HG02763 (cell line): ENCODE results near the gene FAF1.

ENCODE experiments used
- ATAC-seq: cut with Tn5 transposase; IDR thresholded peaks from one replicate; pipeline ENCODE4 v1.9.1; 2021; ENCODE audit warnings: mild to moderate bottlenecking, moderate library complexity; ENCODE audit not compliant: unreplicated experiment

FAF1 gene

DNA sequence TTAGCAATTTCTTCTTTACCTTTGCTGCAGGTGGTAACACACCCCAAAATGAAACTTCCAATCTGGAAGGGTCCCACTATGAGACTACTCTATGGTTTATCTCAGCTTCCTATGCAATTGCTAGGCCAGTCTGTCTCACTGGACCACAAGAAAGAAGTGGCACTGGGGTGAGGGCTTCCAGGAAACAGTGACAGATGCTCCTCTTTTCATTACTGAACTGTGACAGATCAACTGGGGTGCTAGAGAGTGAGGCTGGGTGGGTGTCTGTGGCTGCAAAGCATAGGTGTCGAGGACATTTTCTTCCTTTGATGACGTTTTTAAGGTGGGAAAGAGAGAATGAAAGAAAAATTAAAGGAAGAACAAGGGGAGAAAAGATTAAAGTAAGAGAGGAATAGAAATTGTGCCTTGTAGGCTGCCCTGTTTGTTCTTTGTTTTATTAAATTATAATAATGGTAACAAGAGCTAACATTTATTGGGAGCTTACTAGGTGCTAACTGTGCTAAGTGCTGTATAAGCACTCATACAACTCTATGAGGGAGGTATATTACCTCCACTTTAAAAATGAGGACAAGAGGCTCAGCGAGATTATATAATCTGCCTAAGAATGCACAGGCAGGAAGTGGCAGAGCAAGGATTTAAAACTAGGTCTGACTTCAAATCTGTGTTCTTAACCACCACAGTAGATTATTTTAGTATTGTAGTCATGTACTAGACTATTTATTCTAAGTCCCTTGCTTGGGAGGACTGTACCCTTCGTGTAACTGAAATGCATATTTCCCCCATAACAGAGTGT, 509.0 kb downstream of the FAF1 start:
- no peak for ATAC-seq

DNA sequence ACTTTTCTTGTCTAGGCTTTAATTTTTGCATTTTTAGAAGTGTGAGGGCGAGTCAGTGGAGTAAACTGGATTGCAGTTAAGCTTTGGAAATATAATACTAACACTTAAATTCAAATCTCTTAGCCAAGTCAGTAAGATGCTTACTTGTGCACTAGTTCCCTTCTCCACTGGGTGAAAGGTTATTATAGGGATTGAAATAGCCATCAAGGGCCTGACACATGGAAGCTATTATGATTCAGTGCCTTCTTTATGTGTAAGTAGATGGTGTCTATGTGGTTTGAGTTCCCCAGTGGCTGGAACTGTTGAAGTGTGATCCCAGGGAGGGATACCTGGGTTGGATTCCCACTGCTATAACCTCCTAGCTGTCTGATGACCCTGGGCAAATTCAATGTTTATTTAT, 512.1 kb downstream of the FAF1 start:
- no peak for ATAC-seq

DNA sequence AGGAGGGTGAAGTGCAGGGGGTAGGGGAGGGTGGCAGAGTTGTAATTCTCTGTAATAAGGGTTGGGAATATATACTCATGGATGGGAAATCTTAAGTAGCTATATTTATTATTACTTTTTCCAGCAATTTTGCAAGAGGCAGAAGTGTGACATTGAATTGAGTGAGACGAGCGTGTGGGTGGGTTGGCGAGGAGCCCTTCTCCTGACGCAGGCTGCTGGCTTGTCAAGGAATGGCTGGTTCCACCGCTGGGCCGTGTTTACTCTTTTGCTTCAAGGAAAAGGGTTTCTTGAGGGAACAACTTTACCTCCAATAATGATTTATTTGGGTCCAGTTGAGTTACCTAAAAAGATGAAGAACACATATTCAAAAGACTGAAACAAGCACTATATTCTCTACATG, 518.9 kb downstream of the FAF1 start:
- ATAC-seq = no peak

- no peak for ATAC-seq
Measured at GRCh38 chr1:50438945-50439344, 521.1 kb downstream of the FAF1 start.

- no peak for ATAC-seq
Measured at GRCh38 chr1:50436489-50436888, 523.6 kb downstream of the FAF1 start.

DNA sequence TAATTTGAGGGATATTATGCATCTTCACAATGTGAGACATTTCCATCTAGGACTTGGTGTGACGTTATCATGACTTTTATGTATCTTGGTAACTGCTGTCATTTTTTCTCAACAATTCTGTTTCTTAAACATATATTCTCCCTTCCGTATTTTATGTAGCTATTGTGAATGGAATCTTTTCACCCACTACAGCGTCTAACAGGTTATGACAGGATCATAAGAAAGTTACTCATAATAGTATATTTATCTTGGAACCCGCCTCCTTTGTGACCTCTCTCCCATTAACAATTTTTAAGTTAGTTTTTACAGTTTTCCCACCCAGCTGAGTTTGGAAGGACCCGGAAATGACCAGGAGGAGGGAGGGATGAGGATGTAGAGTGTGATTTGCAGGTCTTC, 530.1 kb downstream of the FAF1 start:
- no peak for ATAC-seq

- ATAC-seq = no peak
Measured at GRCh38 chr1:50427818-50428779, 532.0 kb downstream of the FAF1 start.

DNA sequence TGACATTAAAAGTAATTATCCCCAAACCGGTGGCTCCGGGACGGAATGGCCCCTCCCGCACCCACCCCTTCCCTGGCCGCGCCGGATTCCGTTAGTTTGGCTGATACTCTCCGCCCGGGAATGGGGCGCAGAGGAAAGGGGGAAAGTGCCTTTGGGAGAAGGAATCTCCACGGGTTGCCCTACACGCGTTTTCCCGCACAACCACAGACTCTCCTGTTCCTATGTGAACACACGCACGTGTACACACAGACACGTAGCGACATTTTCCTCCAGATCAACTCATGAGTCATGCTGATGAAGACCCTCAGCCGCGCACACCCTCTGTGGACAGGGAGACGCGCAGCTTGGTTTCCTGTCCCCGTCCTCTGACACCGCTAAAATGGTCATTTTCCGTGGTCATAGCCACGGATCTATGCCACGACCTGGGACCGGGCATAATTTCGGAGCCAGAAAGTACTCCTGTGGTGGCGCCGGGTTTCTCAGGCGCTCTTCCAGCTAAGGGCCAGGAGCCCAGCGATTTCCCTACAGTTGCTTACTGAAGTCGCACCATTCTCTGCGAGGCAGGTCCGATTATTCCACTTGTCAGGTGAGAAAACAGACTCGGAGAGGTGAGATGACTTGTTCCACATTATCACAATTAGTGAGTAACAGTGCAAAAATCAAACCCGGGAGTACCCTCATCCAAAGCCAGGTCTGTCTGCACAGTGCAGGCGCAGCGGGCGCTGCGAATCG, 532.8 kb downstream of the FAF1 start:
- ATAC-seq = no peak

GRCh38 chr1:50426702-50427085, 533.4 kb downstream of the FAF1 start:
- ATAC-seq = no peak

DNA sequence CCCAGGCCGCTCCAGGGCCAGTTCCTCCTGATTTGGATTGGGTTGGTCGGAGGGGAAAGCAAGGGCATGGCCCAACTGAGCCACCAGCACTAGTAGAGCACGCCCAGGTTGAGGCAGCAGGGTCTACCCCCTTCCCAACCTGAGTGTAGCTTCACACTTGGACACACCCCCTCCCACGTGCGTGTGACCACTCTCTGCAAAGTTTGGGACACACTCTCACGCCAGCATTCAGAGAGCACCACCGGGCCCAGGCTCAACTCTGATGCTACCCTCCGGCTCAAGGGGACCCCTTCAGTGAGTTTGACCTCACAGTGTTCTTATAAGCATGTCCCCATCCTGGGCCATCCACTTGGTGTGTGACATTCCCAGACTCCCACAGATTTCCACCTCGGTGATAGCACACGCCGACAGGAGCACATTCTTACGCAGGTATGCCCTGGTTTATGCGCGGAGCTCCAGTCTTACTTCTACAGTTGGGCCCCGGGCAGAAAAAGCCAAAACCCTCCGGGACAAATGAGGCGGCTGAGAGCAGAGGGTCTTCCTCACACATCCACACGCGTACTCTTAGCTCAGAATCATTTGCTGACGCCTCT, 533.9 kb downstream of the FAF1 start:
- no peak for ATAC-seq

DNA sequence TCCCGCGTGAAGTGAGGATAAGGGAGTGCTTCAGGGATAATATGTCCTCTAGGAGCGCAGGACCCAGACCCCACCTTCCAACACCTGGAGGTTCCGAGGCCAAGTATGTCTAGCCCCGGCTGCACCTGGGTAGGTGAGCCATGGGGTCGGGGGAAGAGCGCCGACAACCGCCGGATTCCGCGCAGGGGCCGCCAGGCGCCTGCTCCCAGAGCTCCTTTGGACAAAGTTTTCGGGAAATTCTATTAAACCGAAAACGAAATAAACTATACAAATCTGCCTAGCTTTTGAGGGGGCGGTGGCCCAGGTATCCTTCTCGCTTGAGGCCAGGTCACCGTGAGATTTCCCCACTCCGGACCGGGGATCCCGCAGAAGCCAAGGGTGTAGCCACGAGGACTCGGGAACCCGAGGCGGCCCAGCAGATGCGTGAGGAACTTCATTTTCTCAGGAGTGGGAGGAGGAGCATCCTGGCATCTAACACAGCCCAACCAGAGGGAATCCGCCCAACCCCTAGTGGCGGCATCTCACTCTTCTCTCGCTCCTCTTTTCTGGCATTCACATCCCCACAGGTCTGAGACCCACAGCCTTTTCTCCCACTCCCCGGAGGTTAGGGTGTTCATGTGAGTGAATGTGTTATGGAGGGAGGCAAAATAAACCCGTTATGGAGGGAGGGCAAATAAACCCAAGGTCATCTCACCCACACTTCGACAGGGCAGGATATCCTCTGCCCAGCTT, 534.5 kb downstream of the FAF1 start:
- ATAC-seq = no peak

GRCh38 chr1:50424884-50425375, 535.1 kb downstream of the FAF1 start:
- no peak for ATAC-seq

GRCh38 chr1:50424045-50424883, 535.8 kb downstream of the FAF1 start:
- no peak for ATAC-seq

GRCh38 chr1:50423670-50424000, 536.4 kb downstream of the FAF1 start:
- no peak for ATAC-seq

- no peak for ATAC-seq
Measured at GRCh38 chr1:50422946-50423669, 537.0 kb downstream of the FAF1 start, which contains the start of gene DMRTA2. TSS of gene DMRTA2 (minus strand) at chr1:50423443. CDS start at chr1:50421536, 1,907 bp downstream.

- no peak for ATAC-seq
Measured at GRCh38 chr1:50422675-50422945, 537.5 kb downstream of the FAF1 start.

DNA sequence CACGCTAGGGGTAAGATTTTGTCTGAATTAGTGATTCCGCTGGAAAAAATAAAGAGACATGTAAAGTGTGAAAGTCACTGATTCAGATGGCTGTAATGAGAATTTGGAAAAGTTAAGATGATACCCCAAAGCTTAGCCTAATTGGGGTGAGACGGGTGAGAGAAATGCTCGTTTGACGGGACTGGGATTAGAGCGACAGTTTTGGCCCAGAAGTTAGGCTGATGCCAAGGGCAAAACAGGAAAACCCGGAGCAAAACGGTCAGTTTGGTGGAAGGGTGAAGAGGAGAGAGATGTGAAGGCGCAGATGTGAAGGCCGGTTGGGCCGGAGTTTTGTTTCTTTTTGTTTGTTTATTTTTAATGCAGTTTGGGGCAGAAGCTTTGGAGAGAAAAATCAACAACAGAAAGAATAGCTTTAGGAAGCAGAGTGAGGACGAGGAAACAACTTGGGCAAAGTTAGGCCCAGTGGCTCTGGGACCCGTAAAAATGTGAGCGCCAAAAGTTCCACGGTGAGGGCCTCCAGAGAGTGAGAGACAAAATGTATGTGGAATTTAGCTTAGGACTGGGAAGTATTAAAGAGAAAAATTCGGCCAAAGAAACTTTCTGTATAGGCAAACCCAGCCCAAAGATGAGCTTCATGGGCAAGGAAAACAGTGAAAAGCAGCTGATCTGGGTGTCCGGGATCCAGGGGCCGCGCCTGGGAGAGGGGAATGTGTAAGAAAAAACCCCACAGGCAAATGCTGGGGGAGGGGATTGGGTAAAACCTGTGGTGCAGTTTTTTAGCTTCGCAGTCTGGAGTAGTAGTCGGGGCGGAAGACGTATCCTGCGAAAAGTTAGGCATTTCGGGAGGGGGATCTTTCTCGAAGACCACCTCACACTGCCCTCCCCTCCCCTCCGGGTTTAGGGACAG, 538.0 kb downstream of the FAF1 start:
- no peak for ATAC-seq

- ATAC-seq = no peak
Measured at GRCh38 chr1:50421366-50421748, 538.7 kb downstream of the FAF1 start.
